HL-60/S4 (cell line): ENCODE measurements around the gene NPC1L1.
"Not testable (repeated sequence)": the region's sequence is repeated elsewhere in the genome, so short reads cannot be mapped to it uniquely, and the experiment has no call there.

Experiments used
- in situ Hi-C: fragments of 300-500 bp; cut with MboI; formaldehyde crosslinking; loops from 2 replicates; pipeline ENCODE4 v1.14.3; 2022; ENCODE audit warnings: low sequenced_read_pairs

Gene NPC1L1

DNA sequence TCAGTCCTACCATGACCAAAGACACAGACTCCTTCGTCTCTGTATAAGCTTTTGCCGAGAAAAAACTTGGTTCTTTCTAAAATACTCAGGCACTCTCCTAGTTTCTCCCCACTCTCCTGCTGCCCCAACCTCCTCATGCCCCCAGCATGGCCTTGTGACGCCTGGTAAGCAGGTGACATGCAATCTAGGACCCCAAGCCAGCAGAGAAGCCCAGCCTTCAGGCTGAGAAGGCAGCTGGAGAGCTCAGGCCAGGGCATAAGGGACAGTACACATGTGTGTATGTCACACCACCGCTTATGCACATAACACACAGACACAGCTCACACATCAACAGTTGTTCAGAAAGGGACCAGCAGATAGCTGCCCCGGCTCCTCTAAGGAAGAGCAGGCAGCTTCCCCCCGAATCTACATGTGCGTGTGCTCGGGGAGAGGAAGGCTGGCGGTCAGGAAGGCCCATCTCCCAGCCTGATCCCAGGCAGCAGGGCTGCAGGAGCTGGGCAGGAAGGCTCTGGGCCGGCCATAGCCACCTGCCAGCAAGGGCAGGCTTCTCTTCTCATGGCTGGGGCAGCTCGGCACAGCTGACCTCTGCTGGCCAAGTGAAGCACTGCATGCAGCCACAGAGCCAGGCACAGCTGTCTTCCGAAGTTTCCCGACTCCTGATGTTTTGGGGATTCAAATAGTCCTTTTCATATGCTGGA lies 24.1 kb upstream of the NPC1L1 start:
- in situ Hi-C loops: no loop called here

DNA sequence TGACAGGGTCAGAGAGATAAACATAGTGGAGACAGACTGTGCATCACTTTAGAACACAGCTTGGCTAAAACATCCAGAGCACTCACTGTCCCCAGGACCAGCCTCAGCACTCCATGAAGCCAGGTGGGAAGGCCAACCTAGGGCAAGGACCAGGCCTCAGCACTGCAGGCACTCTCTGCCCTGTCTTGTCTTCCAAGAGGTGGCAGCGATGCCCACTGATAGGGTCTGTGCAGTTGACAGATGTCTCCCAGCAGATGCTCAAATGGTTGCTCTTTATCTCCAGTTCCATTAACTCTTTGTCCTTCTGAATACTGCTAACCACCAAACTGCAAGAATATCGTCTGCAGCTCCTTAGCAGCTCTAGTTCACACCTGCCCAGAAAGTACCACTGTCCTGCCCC lies 23.5 kb upstream of the NPC1L1 start:
- in situ Hi-C loops: no loop called here

DNA sequence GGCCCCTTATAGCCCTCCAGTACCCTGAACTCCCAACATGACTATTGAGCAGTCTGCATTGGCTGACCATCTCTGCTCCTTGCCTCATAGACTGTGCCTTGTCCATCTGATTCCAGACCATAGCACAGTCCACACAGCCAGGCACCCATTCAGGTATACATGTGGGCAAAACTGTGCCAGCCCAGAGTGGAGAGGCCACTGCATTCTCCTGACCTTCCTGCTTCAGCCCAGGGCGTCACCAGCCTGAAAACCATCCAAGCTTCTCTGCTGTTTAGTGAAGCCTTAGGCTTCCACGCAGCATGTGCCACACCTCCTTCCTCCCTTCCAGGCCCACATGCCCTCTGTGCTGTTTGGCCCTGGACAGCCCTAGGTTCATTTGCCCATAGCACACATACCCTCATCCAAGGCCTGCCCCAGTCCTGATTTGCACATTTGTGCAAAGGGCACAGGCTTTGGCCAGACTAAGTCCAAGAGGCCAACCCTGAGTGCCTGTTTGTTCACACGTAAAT lies 22.1 kb upstream of the NPC1L1 start:
- in situ Hi-C loops: no loop called here

DNA sequence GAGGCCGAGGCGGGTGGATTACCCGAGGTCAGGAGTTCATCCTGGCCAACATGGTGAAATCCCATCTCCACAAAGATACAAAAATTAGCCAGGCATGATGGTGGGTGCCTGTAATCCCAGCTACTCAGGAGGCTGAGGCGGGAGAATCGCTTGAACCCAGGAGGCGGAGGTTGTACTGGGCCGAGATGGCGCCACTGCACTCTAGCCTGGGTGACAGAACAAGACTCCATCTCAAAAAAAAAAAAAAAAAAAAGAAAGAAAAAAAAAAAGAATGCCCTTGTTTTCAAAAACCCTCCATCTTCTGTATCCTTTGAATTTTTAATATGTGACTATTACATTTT lies 21.5 kb upstream of the NPC1L1 start:
- in situ Hi-C loops: not testable (repeated sequence)

DNA sequence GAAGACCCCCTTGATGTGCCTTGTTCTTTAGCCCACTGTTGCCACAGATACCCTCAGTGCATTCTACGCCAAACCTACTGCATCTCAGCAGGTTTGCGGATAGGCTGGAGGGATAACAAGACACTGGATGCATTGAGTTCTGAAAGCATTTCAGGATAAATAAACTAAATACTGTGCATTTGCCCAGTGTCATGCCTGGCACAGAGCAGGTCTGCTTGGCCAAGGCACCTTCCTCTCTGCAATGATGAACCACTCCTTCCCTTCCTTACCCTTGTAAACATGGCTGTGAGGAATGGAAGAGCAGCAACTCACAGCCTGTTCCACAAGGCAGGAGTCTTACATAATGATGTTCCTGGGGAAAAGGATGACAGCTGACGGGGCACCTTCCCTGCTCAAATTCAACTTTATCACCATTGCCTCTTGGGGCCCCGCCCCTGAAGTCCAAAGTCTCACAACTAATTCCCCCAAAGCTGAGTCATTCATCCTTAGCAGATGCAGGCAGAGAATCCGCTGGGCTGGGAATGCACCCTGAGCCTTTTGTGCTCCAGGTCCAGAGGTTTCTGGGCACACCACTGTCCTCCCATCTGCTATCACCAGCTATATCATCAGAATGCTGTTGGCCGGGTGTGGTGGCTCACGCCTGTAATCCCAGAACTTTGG lies 21.0 kb upstream of the NPC1L1 start:
- in situ Hi-C loops: no loop called here

DNA sequence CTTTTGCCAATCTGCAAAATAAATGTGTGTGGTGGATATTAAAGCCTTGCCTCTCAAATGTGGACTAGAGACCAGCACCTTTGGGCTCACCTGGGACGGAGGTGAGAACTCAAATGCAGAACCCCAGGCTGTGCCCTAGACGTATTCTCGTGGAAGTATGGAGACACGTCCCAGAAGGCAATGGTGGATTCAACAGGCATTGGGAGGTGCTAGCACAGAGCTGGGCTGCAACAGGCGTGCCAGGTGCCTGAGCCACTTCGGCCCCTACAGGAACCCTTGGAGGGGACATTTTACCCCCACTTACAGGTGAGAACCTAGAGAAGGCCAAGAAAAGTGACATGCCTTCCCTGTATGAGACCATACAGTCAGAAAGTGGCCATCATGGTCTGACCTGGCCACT lies 20.4 kb upstream of the NPC1L1 start:
- in situ Hi-C loops: no loop called here

DNA sequence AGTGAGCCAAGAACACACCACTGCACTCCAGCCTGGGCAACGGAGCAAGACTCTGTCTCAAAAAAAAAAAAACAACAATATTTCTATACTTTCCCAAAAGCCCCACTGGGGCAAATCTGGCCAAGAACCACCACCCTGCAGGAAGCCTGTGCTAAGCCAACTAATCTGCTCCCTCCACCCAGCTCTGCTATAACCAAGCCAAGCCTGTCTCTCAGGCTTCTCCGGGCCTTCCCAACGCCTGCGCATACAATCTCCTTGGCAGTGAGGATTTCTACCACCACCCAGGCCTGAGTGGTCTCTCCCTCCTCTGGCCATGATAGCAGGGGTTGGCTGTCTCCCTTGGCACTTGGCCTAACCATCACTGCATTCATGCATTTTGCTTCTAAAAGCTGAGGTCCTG lies 18.4 kb upstream of the NPC1L1 start:
- in situ Hi-C loops: no loop called here

DNA sequence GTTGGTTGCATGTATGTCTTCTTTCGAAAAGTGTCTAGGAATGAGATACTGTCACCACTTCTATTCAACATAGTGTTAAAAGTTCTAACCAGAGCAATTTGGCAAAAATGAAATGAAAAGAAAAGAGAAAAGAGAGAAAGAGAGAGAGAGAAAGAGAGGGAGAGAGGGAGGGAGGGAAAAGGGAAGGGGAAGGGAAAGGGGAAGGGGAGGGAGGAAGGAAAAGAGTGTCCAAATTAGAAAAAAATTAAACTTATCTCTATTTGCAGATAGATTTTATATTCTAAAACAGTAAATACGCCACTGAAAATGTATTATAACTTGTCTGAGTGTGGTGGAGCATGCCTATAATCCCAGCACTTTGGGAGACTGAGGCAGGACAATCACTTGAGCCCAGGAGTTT lies 16.4 kb upstream of the NPC1L1 start:
- in situ Hi-C loops: no loop called here

DNA sequence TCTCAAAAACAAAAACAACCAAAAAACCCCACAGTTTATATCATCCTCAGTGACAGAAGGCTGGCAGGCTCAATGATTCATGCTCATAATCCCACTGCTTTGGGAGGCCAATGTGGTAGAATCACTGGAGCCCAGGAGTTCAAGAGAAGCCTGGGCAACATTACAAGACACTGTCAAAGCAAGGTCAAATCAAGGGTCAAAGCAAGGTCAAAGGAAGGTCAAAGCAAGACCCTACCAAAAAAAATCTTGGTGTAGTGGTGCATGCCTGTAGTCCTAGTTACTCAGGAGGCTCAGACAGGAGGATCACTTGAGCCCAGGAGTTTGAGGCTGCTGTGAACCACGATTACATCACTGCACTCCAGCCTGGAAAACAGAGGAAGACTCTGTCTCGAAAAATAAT lies 14.2 kb upstream of the NPC1L1 start:
- in situ Hi-C loops: no loop called here

DNA sequence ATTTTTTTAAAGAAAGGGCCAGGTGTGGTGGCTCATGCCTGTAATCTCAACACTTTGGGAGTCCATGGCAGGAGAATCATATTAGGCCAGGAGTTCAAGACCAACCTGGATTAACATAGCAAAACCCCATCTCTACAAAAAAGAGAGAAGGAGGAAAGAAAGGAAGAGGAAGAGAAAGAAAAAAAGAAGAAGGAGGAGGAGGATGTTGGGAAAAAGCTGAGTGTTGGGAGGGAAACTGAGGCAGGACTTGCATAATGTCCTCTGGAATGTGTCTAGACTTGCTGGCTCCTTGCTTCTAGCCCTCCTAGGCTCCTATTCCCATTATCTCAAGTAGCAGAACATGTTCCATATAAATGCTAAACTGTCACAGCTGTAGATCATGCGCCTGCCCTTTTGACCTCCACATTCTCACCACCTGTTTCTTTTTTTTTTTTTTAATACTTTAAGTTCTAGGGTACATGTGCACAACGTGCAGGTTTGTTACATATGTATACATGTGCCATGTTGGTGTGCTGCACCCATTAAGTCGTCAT lies 11.4 kb upstream of the NPC1L1 start:
- in situ Hi-C loops: not testable (repeated sequence)

DNA sequence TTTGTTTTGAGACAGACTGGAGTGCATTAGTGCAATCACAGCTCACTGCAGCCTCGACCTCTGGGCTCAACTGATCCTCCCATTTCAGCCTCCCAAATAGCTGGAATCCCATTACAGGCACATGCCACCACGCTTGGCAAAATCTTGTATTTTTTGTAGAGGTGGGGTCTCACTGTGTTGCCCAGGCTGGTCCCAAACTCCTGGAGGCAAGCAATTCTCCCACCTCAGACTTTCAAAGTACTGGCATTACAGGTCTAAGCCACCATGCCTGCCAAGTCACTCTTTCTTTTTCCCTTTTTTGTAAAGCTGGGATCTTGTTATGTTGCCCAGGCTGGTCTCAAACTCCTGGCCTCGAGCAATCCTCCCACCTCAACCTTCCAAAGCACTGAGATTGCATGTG lies 8.3 kb upstream of the NPC1L1 start:
- in situ Hi-C loops: no loop called here

DNA sequence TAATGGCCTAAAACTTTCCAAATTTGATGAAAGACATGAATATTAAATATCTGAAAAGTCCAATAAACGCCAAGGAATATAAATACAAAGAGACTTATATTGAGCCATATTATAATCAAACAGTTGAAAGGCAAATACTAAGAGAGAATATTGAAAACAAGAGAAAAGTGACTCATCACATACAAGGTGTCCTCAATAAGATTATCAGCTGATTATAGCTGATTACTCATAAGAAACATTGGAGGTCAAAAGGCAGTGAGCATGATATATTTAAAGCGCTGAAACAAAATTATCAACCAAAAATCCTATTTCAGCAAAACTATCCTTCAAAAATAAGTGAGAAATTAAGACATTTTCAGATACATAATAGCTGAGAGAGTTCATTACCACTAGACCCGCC lies 7.8 kb upstream of the NPC1L1 start:
- in situ Hi-C loops: no loop called here

DNA sequence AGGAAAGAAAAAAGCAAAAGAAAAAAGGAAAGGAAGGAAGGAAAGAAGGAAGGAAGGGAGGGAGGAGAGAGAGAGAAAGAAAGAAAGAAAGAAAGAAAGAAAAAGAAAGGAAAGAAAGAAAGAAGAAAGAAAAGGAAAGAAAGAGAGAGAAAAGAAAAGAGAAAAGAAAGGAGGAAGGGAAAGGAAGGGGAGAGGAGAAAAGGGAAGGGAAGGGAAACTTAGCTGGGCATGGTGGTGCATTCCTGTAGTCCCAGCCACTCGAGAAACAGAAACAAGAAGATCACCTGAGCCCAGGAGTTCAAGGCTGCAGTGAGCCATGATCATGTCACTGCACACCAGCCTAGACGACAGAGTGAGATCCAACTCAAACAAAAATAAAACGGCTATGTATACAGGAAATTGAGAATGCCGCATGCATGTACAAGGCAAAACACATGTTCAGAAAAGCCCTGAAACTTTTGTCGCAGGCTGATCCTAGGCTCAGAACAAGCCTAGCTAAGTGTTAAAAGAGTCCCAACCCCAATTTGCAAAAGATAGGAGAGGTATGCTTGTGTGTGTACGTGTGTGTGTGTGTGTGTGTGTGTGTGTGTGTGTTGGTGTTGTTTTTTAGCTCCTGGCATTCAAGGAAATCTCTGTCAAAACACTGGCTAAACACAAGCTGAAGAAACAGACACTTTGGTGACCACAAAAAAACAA lies 6.6 kb upstream of the NPC1L1 start:
- in situ Hi-C loops: no loop called here

DNA sequence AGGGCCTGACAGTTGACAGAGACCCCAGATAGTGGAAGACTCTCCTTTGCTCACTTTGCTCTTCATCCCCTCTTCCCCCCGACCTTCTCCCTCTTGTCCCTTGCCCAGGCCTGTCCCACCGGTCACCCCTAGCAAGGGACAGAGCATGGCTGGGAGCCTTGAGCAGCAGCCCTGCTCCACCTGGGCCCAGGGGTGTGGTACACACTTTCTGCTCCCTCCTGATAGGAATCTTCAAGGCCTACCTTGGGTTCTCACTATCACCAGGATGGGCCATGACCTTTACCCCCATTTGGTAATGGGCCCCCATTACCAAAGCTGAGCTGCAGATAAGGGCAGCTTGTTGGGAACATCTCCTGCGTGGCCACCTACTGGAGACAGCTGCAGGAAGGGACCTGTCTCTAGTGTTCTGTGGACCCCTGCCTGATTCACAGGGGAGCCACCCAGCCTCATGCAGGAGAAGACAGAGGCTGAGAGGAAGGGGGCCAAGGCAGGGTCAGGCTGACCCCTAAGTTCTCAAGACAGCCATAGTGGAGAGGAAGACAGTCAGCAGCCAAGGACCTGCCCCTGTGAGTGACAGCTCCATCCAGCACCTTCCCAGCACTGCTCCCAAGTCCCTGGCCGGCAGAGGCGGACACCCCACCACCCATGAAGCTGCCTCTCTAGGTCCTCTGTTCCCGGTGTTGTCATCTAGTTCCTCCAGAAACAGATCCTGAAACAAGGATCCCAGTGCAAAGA lies 913 bp upstream of the NPC1L1 start:
- in situ Hi-C loops: no loop called here

DNA sequence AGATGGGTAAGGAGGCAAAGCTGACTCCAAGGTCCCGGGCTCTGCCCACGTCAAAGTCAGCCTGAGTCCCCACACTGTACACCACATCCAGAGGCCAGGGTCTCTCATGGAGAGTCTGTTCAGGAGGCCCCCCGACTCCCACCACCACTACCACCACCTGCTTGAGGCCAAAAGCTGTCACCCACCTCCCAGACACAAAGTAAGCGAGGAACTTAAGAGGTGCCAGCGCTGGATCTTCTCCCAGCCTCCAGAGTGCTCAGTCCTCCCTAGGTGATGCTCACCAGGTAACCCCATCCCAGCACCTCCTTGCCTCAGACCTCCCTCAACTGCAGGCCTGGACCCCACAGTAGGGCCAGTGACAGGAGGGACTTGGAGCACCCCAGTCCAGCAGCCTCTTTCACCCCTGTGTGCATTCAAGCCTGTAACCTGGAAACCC lies 520 bp downstream of the NPC1L1 start:
- in situ Hi-C loops: no loop called here

DNA sequence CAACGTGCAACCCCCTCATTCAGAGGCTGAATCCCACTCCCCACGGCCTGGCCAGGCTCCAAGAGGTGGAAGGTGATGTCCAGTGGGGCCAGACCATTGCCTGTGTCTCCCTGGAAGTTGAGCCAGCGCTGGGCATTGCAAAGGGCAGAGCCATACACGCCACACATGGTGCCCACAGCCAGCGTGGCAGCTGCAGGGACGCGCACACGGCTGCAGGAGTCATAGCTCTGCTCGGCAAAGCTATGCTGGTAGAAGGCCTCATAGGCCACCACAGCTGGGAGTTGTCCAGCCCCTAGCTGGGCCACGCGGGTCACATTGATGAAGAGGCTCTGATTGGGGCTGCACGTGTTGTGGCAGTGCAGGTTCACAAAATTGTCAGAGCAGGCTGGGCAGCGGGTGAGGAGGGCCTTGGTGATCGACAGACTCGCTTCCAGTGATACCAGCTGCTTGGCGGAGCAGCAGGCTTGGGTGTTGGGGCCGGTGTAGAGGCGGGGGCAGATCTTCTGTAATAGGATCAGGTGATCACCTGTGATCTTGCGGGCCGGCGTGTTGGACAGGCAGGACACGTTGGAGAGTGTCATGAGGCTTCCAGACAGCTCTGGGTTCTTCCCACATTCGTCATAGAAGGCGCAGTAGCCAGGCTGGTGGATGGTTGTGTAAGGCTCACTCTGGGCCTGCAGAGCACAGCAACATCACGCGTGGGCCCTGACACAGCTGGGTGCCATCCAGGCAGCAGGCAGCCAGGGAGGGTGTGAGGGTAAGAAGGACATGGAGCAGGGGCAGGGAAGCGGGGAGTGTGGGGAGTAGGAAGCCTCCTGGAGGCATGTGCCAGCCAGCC lies 1.2 kb downstream of the NPC1L1 start:
- in situ Hi-C loops: no loop called here

DNA sequence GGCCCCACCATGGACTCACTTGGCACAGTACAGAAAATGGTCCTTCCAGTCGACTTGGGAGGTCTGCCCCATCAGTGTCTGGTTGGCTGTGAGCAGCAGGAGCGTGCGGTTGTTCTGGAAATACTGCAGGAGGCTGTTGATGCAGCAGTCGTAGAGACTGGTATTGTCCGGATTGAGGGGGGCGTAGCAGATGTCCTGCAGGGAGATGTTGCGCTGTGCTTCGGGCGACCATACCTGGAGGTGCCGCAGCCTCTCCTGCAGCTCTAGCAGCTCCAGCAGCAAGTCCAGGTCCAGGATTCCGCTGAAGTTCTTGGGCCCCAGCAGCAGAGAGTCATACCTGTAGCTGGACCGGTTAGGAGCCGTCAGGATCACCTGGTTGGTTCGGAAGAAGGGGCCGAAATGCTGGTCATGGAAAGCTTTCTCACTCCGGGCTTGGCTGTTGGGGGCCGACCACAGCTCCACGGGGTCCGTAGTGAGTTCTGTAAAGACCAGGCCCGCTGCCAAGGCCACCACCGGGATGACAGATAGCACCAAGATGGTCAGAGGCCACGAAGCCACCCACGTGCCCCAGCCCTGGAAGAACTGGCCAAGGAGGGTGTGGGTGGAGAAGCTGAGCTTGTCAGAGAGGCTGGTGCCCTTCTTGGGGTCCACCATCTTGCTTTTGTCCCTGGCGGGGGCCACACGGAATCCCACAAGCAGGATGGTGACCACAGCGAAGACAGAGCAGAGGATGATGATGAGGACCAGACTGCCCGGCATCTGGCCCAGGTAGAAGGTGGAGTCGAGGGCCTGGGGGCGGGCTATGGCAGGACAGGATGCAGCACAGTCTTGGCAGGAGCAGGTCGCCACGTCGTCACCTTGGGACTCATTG lies 2.1 kb downstream of the NPC1L1 start:
- in situ Hi-C loops: no loop called here

DNA sequence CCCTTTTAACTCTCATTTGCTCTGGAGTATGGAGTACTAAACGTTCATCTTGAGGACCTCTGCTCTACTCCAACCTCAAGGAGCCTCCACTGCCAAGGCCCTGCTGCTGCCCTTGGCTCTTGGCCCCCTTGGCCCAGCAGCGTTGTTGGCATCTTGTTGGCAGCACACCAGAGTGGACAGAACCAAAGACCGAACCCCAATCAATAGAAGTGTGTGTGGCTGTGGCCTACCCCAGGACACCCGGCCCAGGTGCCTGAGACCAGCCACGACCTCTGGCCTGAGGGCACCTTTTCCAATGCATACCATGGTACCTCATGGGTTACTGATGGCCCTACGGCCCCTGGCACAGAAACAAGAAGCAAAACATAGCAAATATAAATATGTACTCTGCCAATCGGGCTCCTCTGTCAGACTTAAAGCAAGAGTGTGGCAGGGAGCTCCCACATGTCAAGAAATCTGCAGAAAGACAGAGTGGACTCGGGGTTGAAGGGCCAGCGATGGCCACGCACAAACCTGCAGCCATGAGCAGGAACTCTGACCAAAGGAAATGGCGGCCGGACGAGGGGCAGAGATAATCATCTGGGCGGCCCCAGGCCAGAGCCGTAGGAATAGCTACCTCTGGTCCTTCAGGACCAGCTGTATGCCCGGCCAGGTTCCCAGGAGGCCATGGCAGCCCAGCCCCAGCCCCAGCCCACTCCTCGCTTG lies 2.9 kb downstream of the NPC1L1 start:
- in situ Hi-C loops: no loop called here

DNA sequence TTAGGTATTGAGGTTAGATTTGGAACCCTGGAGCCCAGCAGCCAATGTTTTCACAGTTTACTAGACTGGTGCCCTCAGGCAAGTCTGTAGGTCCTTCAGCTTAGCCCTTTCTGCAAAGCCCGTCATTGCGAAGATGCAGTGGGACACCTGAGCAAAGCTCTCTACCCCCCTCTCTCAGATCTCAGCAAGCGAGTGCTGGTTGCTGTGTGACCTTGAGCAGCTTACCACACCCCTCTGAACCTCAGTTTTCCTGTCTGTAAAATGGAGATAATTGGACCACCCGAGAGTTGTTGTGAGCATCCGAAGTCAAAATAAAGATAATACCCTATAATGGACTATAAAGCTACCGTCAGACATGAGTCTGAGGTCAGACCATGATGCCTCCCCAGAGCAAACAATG lies 3.7 kb downstream of the NPC1L1 start:
- in situ Hi-C loops: no loop called here
